ENCODE results near the gene NRXN3.

NRXN3 gene

DNA sequence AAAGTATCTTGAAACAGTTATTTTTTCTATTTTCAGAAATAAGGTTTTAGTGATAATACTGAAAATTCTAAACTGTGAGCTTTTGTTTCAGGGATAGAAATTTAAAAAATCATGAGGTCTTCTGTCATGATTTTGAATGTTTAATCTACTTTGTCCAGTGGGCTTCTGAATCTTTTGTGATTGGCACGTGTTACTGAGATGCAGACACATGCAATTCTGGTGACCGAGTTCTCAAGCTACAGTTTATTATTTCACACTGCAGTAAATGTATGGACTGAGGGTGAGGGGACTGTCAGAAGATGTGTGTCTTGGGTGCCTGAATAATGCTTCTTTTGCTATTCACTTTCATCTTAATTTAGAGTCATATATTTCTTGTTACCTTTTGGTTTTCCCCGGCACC, 1262.5 kb downstream of the NRXN3 start:
- no peak for DNase-seq (ENCODE audit: extremely low read depth, low read depth)
- no peak for TF ChIP-seq CTCF (IDR thresholded peaks at IDR 0.05; ENCODE audit: low read depth, low read length)

GRCh38 chr14:79436335-79436734, 1266.2 kb downstream of the NRXN3 start:
- no peak for DNase-seq (ENCODE audit: extremely low read depth, low read depth)
- no peak for TF ChIP-seq CTCF (IDR thresholded peaks at IDR 0.05; ENCODE audit: low read depth, low read length)

DNA sequence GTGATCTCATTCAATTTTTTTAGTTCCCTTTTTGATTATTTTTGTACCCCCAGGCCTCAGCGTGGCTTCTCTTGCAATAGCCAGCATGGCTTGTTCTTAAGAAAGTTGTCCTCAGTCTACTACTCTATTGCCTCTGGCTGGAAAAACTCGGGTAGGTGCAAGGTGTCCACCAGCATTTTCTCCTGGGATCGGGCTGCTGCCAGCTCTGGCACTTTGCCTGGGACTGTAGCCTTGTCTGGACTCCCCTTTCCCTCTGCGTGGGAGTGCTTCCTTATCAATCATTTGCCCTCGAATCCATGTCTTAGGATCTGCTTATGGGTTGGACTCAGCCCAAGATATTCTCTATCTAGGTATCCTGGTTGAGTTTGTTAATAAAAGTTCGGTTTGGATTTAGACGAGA, 1267.8 kb downstream of the NRXN3 start:
- TF ChIP-seq CTCF (IDR thresholded peaks at IDR 0.05; ENCODE audit: low read depth, low read length): no peak
- no peak for DNase-seq (ENCODE audit: extremely low read depth, low read depth)

- no peak for TF ChIP-seq CTCF (IDR thresholded peaks at IDR 0.05; ENCODE audit: low read depth, low read length)
- DNase-seq (ENCODE audit: extremely low read depth, low read depth): no peak
These were observed 1268.6 kb downstream of the NRXN3 start for GRCh38 chr14:79438696-79439342.

GRCh38 chr14:79442786-79443185, 1272.6 kb downstream of the NRXN3 start:
- TF ChIP-seq CTCF (IDR thresholded peaks at IDR 0.05; ENCODE audit: low read depth, low read length): no peak
- DNase-seq (ENCODE audit: extremely low read depth, low read depth): no peak

DNA sequence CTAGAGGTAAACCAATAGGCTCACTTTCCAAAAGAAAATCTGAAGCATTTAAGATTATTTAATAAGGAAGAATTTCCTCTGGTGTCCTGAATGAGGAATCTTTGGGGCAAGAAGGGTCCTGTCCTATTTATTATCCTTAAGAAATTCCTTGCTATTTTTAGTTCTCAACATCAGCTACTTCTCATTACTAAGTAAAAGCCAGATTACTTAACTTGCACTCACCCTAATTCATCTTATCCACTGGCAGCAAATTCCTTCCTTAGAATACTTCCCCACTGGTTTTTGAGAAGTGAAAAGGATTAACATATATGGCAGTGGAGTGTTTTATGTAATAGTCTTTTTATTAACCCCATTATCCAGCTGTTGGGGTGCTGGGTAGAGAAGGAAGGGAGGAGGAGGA, 1273.4 kb downstream of the NRXN3 start:
- TF ChIP-seq CTCF (IDR thresholded peaks at IDR 0.05; ENCODE audit: low read depth, low read length): no peak

GRCh38 chr14:79448960-79449359, 1278.8 kb downstream of the NRXN3 start:
- no peak for DNase-seq (ENCODE audit: extremely low read depth, low read depth)
- no peak for TF ChIP-seq CTCF (IDR thresholded peaks at IDR 0.05; ENCODE audit: low read depth, low read length)

More for the DNA sequence above, 1273.4 kb downstream of the NRXN3 start:
- DNase-seq (ENCODE audit: extremely low read depth, low read depth): no peak
